Measurements from ENCODE around the gene ZNHIT2. TPM values are rescaled to one million over a fixed set of nuclear protein-coding genes. Genes with fewer than 3 reads are reported as not detected.

Gene ZNHIT2
- polyA plus RNA-seq, 1 donor (not counting 4 experiments of a cell fraction or from before 2014, with no cell fraction given) = 2.6 TPM

- H3K4me2 ChIP-seq (ENCODE audit: control insufficient read depth, extremely low read depth, insufficient read depth, low read depth, low read length) = no peak overlapping the region
- no peak overlapping the region for H3K9ac ChIP-seq (ENCODE audit: control insufficient read depth, extremely low read depth, insufficient read depth, low read length)
- no peak for TF ChIP-seq EZH2 (IDR thresholded peaks at IDR 0.05; ENCODE audit: low read length)
- TF ChIP-seq CTCF (optimal IDR thresholded peaks at IDR 0.05 in 1 of 3, IDR thresholded peaks at IDR 0.05 in 1 of 3, conservative IDR thresholded peaks at IDR 0.05 in 1 of 3; ENCODE audit: extremely low read depth in 1 of 3, insufficient read depth in 2 of 3, low read length in 3 of 3) = no peak
- DNase-seq (ENCODE audit: low read depth, low spot score) (no peak), FAIRE-seq (no peak)
- peaks cover 30% of the 10 kb centered on the region for H3K79me2 ChIP-seq (ENCODE audit: control insufficient read depth, insufficient read depth, low read length)
- no peaks in the 10 kb centered on the region for H3K27me3 ChIP-seq (ENCODE audit: control insufficient read depth, extremely low read depth, insufficient read depth, low read length)
- H3K9me1 ChIP-seq (ENCODE audit: control insufficient read depth, extremely low read depth, insufficient read depth, low read length) = no peaks in the 10 kb centered on the region
- dilution Hi-C loops (cut with MboI; ENCODE audit: extremely low pct_ligation_motif_present, low sequenced_read_pairs) = no loop called here
- no peaks in the 10 kb centered on the region for H3K9me3 ChIP-seq (ENCODE audit: control insufficient read depth, low read depth, low read length)
- H3K36me3 ChIP-seq (ENCODE audit: control insufficient read depth in 2 of 2, extremely low read depth in 1 of 2, insufficient read depth in 2 of 2, low read length in 2 of 2) = peaks cover 39 to 40% of the 10 kb centered on the region in 2 experiments
- peaks cover 4% of the 10 kb centered on the region for H3K4me1 ChIP-seq (ENCODE audit: control insufficient read depth, extremely low read depth, insufficient read depth, low read length)
- H2AFZ ChIP-seq (ENCODE audit: control insufficient read depth, low read length) = no peak overlapping the region
- no peak overlapping the region for H3K27ac ChIP-seq (ENCODE audit: control insufficient read depth, insufficient read depth, low read length)
- no peak overlapping the region for H3K4me3 ChIP-seq (ENCODE audit: control insufficient read depth in 2 of 3, extremely low read depth in 1 of 3, insufficient read depth in 2 of 3, low read depth in 1 of 3, low read length in 3 of 3)
- no peaks in the 10 kb centered on the region for H4K20me1 ChIP-seq (ENCODE audit: control insufficient read depth, extremely low read depth, insufficient read depth, low read length)
Measured at GRCh38 chr11:65126624-65127274, 9.2 kb upstream of the ZNHIT2 start.

- H3K27me3 ChIP-seq (ENCODE audit: control insufficient read depth, extremely low read depth, insufficient read depth, low read length) = no peaks in the 10 kb centered on the region
- peaks cover 30 to 39% of the 10 kb centered on the region in 2 experiments for H3K36me3 ChIP-seq (ENCODE audit: control insufficient read depth in 2 of 2, extremely low read depth in 1 of 2, insufficient read depth in 2 of 2, low read length in 2 of 2)
- no peak overlapping the region for H3K27ac ChIP-seq (ENCODE audit: control insufficient read depth, insufficient read depth, low read length)
- FAIRE-seq (no peak), DNase-seq (ENCODE audit: low read depth, low spot score) (no peak)
- H3K9me1 ChIP-seq (ENCODE audit: control insufficient read depth, extremely low read depth, insufficient read depth, low read length) = no peaks in the 10 kb centered on the region
- peaks cover 36% of the 10 kb centered on the region for H3K79me2 ChIP-seq (ENCODE audit: control insufficient read depth, insufficient read depth, low read length)
- no peak overlapping the region for H3K4me3 ChIP-seq (ENCODE audit: control insufficient read depth in 2 of 3, extremely low read depth in 1 of 3, insufficient read depth in 2 of 3, low read depth in 1 of 3, low read length in 3 of 3)
- no peak overlapping the region for H3K4me2 ChIP-seq (ENCODE audit: control insufficient read depth, extremely low read depth, insufficient read depth, low read depth, low read length)
- peaks cover 13% of the 10 kb centered on the region for H3K4me1 ChIP-seq (ENCODE audit: control insufficient read depth, extremely low read depth, insufficient read depth, low read length)
- dilution Hi-C loops (cut with MboI; ENCODE audit: extremely low pct_ligation_motif_present, low sequenced_read_pairs) = no loop called here
- no peaks in the 10 kb centered on the region for H3K9me3 ChIP-seq (ENCODE audit: control insufficient read depth, low read depth, low read length)
- H4K20me1 ChIP-seq (ENCODE audit: control insufficient read depth, extremely low read depth, insufficient read depth, low read length) = no peaks in the 10 kb centered on the region
- H3K9ac ChIP-seq (ENCODE audit: control insufficient read depth, extremely low read depth, insufficient read depth, low read length) = no peak overlapping the region
- H2AFZ ChIP-seq (ENCODE audit: control insufficient read depth, low read length) = no peak overlapping the region
- TF ChIP-seq CTCF (optimal IDR thresholded peaks at IDR 0.05 in 1 of 3, IDR thresholded peaks at IDR 0.05 in 1 of 3, conservative IDR thresholded peaks at IDR 0.05 in 1 of 3; ENCODE audit: extremely low read depth in 1 of 3, insufficient read depth in 2 of 3, low read length in 3 of 3) = no peak
Measured at GRCh38 chr11:65125197-65126056, 7.9 kb upstream of the ZNHIT2 start.
